ENCODE data around the gene HOXA6.

- TF ChIP-seq, protein P1, sequence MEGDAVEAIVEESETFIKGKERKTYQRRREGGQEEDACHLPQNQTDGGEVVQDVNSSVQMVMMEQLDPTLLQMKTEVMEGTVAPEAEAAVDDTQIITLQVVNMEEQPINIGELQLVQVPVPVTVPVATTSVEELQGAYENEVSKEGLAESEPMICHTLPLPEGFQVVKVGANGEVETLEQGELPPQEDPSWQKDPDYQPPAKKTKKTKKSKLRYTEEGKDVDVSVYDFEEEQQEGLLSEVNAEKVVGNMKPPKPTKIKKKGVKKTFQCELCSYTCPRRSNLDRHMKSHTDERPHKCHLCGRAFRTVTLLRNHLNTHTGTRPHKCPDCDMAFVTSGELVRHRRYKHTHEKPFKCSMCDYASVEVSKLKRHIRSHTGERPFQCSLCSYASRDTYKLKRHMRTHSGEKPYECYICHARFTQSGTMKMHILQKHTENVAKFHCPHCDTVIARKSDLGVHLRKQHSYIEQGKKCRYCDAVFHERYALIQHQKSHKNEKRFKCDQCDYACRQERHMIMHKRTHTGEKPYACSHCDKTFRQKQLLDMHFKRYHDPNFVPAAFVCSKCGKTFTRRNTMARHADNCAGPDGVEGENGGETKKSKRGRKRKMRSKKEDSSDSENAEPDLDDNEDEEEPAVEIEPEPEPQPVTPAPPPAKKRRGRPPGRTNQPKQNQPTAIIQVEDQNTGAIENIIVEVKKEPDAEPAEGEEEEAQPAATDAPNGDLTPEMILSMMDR (IDR thresholded peaks at IDR 0.05), result no peak
- no peak for TF ChIP-seq POLR2A (IDR thresholded peaks at IDR 0.05)
Observed at GRCh38 chr7:27194686-27195379, 47.3 kb upstream of the HOXA6 start.
